ENCODE data around the gene PER1.
"Not testable (repeated sequence)": the region's sequence is repeated elsewhere in the genome, so short reads cannot be mapped to it uniquely, and the experiment has no call there.

PER1 gene

DNA sequence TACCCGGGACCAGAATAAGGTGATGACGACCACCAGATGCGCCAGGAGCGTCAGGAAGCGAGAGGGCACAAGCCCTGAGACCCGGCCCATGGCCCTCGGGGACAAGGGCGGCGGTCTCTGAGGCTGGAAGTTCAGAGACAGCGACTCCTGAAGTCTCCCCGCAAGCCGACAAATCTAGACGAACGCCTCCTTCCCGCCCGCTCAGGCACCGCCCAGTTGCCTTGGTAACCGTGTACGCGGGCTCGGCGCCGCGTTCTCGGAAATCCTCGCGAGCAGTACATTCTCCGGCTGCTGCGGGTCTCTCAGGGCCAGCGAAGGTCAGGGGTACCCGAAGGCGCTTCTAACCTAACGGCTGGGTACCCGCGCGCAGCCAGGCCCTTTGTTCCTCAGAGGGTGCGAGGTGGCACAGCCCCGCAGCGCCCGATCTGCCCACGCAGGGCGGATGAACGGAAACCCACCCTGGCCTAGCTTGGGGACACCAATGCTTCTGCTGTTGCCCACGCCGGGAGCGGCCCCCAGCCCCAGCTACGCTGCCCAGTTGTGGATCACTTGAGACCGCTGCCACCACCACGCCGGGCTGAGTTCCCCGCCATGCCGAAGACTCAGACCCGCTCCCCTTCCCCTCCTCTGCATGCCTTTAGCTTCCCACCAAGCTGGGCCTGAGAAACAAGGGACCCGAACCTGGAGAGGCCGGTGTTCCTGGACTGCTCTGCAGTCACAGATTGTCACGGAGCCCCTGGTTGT is 24.2 kb upstream of the PER1 start, which contains the start of gene TMEM107:
TSS of gene TMEM107 (minus strand) at position 184 of the 744 bp plus-strand sequence. CDS start at position 90, 94 bp downstream.
- peak within 1 kb of the TSS; percentile 75 for H3K4me3 ChIP-seq (ENCODE audit: low read length)
- no peak for DNase-seq (ENCODE audit: low read depth)
- no peak for TF ChIP-seq CTCF (conservative IDR thresholded peaks at IDR 0.05; ENCODE audit: low read depth, low read length)

DNA sequence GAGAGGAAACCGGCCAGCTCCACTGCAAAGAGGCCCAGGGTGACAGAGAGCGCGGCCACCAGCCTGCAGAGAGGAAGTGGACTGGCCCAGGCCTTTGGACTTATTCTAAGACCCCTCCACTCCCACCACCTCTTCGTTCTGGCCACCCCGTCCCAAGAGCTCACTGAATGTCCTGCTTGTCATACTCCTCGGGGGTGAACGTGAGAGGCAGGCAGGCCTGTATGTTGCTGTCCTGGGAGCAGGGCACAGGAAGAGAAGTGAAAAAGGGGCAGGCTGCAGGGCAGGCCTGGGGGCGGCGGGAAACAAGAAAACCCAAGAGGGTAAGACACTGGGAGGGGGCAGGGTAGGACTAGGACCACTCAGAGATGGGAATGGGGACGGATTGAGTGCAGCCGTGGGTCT is 23.6 kb upstream of the PER1 start:
- no peak for DNase-seq (ENCODE audit: low read depth)
- no peak for TF ChIP-seq CTCF (conservative IDR thresholded peaks at IDR 0.05; ENCODE audit: low read depth, low read length)
- peak overlapping the region; percentile 75 for H3K4me3 ChIP-seq (ENCODE audit: low read length)

DNA sequence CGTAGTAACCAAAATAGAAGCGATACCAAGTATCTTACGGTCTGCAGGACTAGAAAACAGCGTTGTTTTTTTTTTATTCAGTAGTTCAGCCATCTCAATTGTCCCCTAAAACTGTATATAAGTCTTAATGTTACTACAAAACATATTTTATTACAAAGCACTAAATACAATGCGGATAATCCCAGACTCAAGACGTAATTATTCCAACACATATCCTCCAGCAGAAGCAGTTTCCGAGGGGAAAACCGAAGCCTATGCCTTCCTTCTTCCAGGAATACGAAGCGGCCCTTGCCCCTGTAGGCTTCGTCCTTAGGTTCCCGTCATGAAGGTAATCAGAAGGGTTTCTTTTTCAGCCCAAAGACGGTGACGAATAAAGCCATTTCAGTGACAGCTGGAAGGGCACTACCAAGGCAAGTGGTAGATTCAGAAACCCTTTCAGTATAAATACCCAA is 21.7 kb upstream of the PER1 start:
- peak overlapping the region; percentile 56 for H3K4me3 ChIP-seq (ENCODE audit: low read length)
- no peak for DNase-seq (ENCODE audit: low read depth)
- no peak for TF ChIP-seq CTCF (conservative IDR thresholded peaks at IDR 0.05; ENCODE audit: low read depth, low read length)

DNA sequence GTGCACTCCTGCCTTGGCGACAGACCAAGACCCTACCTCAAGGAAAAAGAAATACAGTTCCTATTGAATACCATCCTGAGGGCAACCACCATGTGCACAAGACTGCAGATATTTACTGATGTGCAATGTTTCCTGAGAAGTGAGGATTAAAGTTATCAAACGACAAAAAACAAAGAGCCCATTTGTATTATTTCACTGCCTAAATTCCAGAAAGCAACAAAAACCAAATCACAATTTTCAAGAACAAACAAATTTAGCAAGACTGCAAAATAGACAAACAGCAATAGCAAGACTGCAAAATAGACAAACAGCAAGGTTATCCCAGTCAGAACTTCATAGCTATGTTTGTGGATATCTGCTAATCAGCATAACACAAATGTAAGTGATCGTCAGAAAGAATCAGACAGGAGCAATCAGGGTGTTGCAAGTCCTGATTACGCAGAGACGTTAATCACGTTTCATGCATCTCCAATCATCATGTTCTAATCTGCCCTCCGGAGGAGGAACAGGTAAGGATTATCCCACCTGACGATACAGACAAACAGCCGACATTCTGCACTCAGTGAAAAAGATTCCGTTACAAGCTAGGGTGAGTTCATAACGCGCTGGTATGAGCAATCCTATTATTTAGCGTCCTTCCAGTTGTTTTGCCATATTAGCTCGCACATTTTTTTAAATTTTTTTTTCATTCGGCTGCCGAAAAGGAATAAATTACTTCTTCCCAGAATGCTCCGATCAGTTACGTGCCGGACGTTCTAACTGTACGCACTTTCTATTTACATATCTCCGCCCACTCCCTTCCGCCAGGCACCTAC is 21.1 kb upstream of the PER1 start:
- peak overlapping the region; percentile 56 for H3K4me3 ChIP-seq (ENCODE audit: low read length)
- no peak for TF ChIP-seq CTCF (conservative IDR thresholded peaks at IDR 0.05; ENCODE audit: low read depth, low read length)
- DNase-seq (ENCODE audit: low read depth) = peak; percentile 99

DNA sequence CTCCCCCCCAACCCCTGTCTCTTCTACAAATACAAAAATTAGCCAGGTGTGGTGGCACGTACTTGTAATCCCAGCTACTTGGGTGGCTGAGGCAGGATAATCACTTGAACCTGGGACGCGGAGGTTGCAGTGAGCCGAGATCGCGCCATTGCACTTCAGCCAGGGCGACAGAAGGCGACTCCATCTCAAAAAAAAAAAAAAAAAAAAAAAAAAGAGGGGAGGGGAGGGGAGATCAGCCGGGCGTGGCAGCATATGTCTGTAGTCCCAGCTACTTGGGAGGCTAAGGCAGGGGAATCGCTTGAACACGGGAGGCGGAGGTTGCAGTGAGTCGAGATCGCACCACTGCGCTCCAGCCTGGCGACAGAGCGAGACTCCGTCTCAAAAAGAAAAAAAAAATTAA is 18.0 kb upstream of the PER1 start:
- not testable (repeated sequence) for DNase-seq (ENCODE audit: low read depth); H3K4me3 ChIP-seq (ENCODE audit: low read length)

GRCh38 chr17:8167526-8167925 is 15.3 kb upstream of the PER1 start:
- no peak overlapping the region for H3K4me3 ChIP-seq (ENCODE audit: low read length)
- DNase-seq (ENCODE audit: low read depth) = no peak
- no peak for TF ChIP-seq CTCF (conservative IDR thresholded peaks at IDR 0.05; ENCODE audit: low read depth, low read length)

DNA sequence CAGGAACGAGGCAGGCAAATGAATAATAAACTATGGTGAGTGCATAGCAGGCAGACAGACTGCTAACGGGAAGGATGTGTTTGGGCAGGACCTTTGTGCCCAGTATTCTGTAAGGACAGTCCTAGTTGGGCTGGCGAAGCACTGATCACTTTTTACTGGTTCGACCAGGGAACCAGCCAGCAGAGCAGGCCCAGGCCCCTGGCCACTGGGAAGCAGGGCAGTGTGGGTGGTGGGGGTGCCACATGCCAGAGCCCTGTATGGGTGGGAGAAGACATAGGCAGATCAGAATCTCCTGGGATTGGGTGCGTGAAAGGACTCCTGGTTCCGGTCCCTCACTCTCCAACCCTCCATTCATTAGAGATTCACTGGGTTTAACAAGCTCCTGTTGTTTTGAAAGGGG is 14.5 kb upstream of the PER1 start:
- DNase-seq (ENCODE audit: low read depth) = no peak
- H3K4me3 ChIP-seq (ENCODE audit: low read length) = no peak overlapping the region
- no peak for TF ChIP-seq CTCF (conservative IDR thresholded peaks at IDR 0.05; ENCODE audit: low read depth, low read length)
